Thyroid gland (tissue), 4 donors: ENCODE measurements around the gene FOXF1. TPM values are rescaled to one million over a fixed set of nuclear protein-coding genes. Genes with fewer than 3 reads are reported as not detected.

ENCODE experiments used
- DNase-seq, 2 donors: peaks; one replicate each; pipeline ENCODE4 v3.0.0-alpha.2; 2019
- H3K27ac ChIP-seq, 3 donors: fragments of 200-600 bp; sonication (generic); 1 replicate in 2 of 3; 2 replicates in 1 of 3; pipeline ENCODE4 v1.5.1; 2016 to 2019; ENCODE audit warnings: mild to moderate bottlenecking in 1 of 3, moderate library complexity in 1 of 3
- H3K27me3 ChIP-seq: fragments of 200-600 bp; sonication (generic); one replicate; pipeline ENCODE4 v1.5.1; 2019
- H3K36me3 ChIP-seq, 2 donors: fragments of 200-600 bp; sonication (generic); one replicate each; pipeline ENCODE4 v1.5.1; 2016 to 2019
- H3K4me1 ChIP-seq, 2 donors: fragments of 200-600 bp; sonication (generic); one replicate each; pipeline ENCODE4 v1.5.1; 2017 to 2019
- H3K4me3 ChIP-seq, 3 donors: fragments of 200-600 bp; sonication (generic); replicated peaks in 1 of 3; 1 replicate in 2 of 3; 2 replicates in 1 of 3; pipeline ENCODE4 v1.5.1; 2016; ENCODE audit warnings: mild to moderate bottlenecking in 1 of 3
- H3K9me3 ChIP-seq: fragments of 200-600 bp; sonication (generic); one replicate; pipeline ENCODE4 v1.5.1; 2017
- CTCF ChIP-seq, 6 experiments: fragments of 200-600 bp in 3 of 6; fragments of 450-650 bp in 3 of 6; sonication (generic) in 3 of 6; IDR thresholded peaks; one replicate each; pipeline ENCODE4 v1.5.1; 2016 to 2019; ENCODE audit warnings: antibody characterized with exemption in 6 of 6, mild to moderate bottlenecking in 2 of 6, inconsistent platforms in 1 of 6, moderate library complexity in 1 of 6
- POLR2A ChIP-seq, 2 donors: fragments of 450-650 bp; IDR thresholded peaks; one replicate each; pipeline ENCODE4 v1.6.1; 2017; ENCODE audit warnings: antibody characterized with exemption in 2 of 2, mild to moderate bottlenecking in 2 of 2, moderate library complexity in 1 of 2
- WGBS, 2 donors: methylation state at CpG; one replicate each; pipeline ENCODE4 v1.1.5; 2017; 5-methylcytosine and 5-hydroxymethylcytosine counted together
- intact Hi-C: fragments of 100-400 bp; cut with DNase I; formaldehyde crosslinking; loops from one replicate; pipeline ENCODE4 v1.15.1; 2023
- total RNA-seq, 4 donors: library from RNA; depleted of rRNA; stranded (reverse); fragments of >200 nt; gene quantifications; one replicate each; pipeline ENCODE4 v1.2.3, GENCODE V29; 2016

Gene FOXF1
- total RNA-seq, 4 donors from 2014 or later = 1.5 to 3.7 (median 2.3) TPM

- H3K4me3 ChIP-seq = no peak overlapping the region
- H3K4me1 ChIP-seq = peaks cover 0 to 6% of the 10 kb centered on the region in 2 donors
- intact Hi-C loops = loop anchor here (5.0 kb wide), 1 partner anchor 450 kb away; no protein-coding TSS in a partner anchor
- H3K27me3 ChIP-seq = peaks cover 4% of the 10 kb centered on the region
- DNase-seq = no peak
- H3K27ac ChIP-seq = no peak overlapping the region
- no peaks in the 10 kb centered on the region for H3K9me3 ChIP-seq
- WGBS, 2 donors = 82 to 83% methylated on average over 16 of the region's 16 CpGs
- TF ChIP-seq CTCF (IDR thresholded peaks at IDR 0.05) (no peak), POLR2A (IDR thresholded peaks at IDR 0.05) (no peak)
- no peaks in the 10 kb centered on the region for H3K36me3 ChIP-seq
Observed at GRCh38 chr16:86522634-86523033, 12.3 kb downstream of the FOXF1 start.

GRCh38 chr16:86523166-86523740 is 12.9 kb downstream of the FOXF1 start:
- intact Hi-C loops = loop anchor here (5.0 kb wide), 1 partner anchor 451 kb away; no protein-coding TSS in a partner anchor
- H3K27ac ChIP-seq = no peak overlapping the region
- no peaks in the 10 kb centered on the region for H3K9me3 ChIP-seq
- no peak overlapping the region for H3K4me3 ChIP-seq
- peaks cover 0 to 6% of the 10 kb centered on the region in 2 donors for H3K4me1 ChIP-seq
- DNase-seq = no peak
- peaks cover 4% of the 10 kb centered on the region for H3K27me3 ChIP-seq
- H3K36me3 ChIP-seq = no peaks in the 10 kb centered on the region
- TF ChIP-seq CTCF (IDR thresholded peaks at IDR 0.05) (no peak), POLR2A (IDR thresholded peaks at IDR 0.05) (no peak)
- WGBS, 2 donors = 69 to 82% methylated on average over 5 of the region's 5 CpGs

GRCh38 chr16:86524029-86524428 is 13.7 kb downstream of the FOXF1 start:
- 70 to 78% methylated on average over 6 of the region's 6 CpGs for WGBS, 2 donors
- peaks cover 0 to 6% of the 10 kb centered on the region in 2 donors for H3K4me1 ChIP-seq
- intact Hi-C loops = loop anchor here (5.0 kb wide), 1 partner anchor 452 kb away; no protein-coding TSS in a partner anchor
- peaks cover 4% of the 10 kb centered on the region for H3K27me3 ChIP-seq
- H3K36me3 ChIP-seq = no peaks in the 10 kb centered on the region
- H3K4me3 ChIP-seq = no peak overlapping the region
- H3K27ac ChIP-seq = no peak overlapping the region
- DNase-seq = no peak
- H3K9me3 ChIP-seq = no peaks in the 10 kb centered on the region
- no peak for TF ChIP-seq POLR2A (IDR thresholded peaks at IDR 0.05)
- TF ChIP-seq CTCF (IDR thresholded peaks at IDR 0.05) = no peak

GRCh38 chr16:86525696-86526095 is 15.4 kb downstream of the FOXF1 start:
- 66 to 79% methylated on average over 10 to 12 of the region's 12 CpGs for WGBS, 2 donors
- DNase-seq = no peak
- intact Hi-C loops = no loop called here

More at GRCh38 chr16:86525696-86526095, 15.4 kb downstream of the FOXF1 start:
- H3K4me1 ChIP-seq = no peaks in the 10 kb centered on the region
- no peaks in the 10 kb centered on the region for H3K9me3 ChIP-seq
- no peak overlapping the region for H3K27ac ChIP-seq
- H3K36me3 ChIP-seq = no peaks in the 10 kb centered on the region
- no peaks in the 10 kb centered on the region for H3K27me3 ChIP-seq
- TF ChIP-seq POLR2A (IDR thresholded peaks at IDR 0.05) (no peak), CTCF (IDR thresholded peaks at IDR 0.05) (no peak)
- H3K4me3 ChIP-seq = no peak overlapping the region
